ENCODE measurements around the gene CA7. TPM values are rescaled to one million over a fixed set of nuclear protein-coding genes. Genes with fewer than 3 reads are reported as not detected.

CA7 gene
- total RNA-seq, 2 donors from 2014 or later: not detected

GRCh38 chr16:66899310-66899944, 55.2 kb downstream of the CA7 start:
- DNase-seq: no peak
- no peak for ATAC-seq
- Mint-ChIP-seq H3K27me3 (no peaks in the 10 kb centered on the region), H3K4me3 (no peak overlapping the region), H3K27ac (no peak overlapping the region), H3K36me3 (ENCODE audit: low read depth) (no peaks in the 10 kb centered on the region), H3K4me1 (peaks cover 11% of the 10 kb centered on the region)
- H3K9me3 ChIP-seq (ENCODE audit: control insufficient read depth, low read length, poor library complexity, severe bottlenecking): no peaks in the 10 kb centered on the region

DNA sequence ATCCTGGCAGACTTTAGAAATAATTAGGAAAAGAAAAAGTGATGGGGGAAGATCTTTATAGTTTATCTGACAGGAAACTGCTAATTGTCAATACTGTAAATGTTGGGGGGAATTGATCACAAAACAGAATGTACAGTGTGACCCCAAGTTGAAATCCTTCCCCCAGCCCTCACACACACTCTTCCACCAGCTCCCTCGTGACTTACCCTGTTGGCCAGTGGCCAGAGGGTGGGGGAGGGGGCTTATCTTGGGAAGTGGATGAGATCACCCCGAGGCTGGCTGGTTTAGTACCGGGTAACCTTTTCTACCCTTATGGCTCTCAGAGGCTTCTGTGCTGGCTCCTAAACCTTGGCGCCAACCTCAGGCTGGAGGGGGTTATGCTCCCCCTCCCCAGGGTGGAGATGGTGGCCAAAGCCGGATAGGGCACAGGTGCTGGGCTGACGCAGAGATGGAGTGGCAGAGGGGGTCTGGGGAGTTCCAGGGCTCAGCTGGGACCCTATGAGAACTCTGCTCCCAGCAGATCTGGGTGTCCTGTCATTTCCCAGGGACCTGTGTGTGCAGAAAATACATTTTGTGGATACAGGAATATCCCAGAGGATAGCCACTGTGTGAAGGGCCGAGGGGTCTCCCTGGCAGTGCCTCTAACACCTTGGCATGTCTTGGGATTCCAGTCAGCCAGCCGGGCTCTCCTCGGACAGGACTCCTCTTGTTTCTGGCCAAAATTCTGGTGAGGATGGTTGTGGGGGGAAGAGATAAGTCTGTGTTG, 55.9 kb downstream of the CA7 start:
- ATAC-seq (no peak), DNase-seq (no peak)
- Mint-ChIP-seq H3K27ac (no peak overlapping the region), H3K36me3 (ENCODE audit: low read depth) (no peaks in the 10 kb centered on the region), H3K4me1 (peaks cover 7% of the 10 kb centered on the region), H3K4me3 (no peak overlapping the region), H3K27me3 (no peaks in the 10 kb centered on the region)
- H3K9me3 ChIP-seq (ENCODE audit: control insufficient read depth, low read length, poor library complexity, severe bottlenecking): no peaks in the 10 kb centered on the region

DNA sequence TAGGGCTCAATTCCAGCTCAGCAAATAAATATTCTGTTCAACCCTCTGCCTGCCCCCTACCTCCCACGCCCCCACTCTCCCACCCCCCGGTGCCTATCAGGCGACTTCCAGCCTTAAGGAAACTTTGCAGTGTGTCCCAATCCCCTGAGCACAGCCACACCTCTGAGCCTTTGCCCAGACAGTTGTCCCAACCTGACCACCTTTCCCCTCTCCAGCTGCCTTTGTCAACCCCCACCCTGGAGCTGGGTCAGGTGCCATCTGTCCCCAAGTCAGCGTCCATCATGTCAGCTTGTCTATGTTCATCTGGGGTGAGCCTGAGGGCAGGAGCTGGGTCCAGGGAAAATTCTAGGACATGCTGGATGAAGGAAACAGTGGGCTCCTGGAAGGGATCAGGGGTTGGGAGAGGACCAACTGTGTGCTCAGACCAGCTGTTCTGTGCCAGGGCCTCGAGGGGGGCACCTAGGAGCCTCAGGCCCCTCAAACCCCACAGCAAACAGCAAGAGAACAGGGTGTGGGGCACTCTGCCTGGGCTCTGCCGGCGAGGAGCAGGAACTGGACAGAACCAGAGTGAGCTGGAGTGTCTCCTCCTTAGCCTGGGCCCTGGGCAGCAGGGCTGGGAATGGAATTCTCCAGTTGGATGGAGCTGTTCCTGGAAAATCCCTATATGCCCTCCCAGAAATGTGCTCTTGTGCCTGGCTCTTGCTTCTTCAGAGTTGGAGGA, 56.7 kb downstream of the CA7 start:
- DNase-seq: no peak
- Mint-ChIP-seq H3K27me3 (no peaks in the 10 kb centered on the region), H3K27ac (no peak overlapping the region), H3K4me1 (peaks cover 6% of the 10 kb centered on the region), H3K4me3 (no peak overlapping the region), H3K36me3 (ENCODE audit: low read depth) (no peaks in the 10 kb centered on the region)
- no peak for ATAC-seq
- no peaks in the 10 kb centered on the region for H3K9me3 ChIP-seq (ENCODE audit: control insufficient read depth, low read length, poor library complexity, severe bottlenecking)

DNA sequence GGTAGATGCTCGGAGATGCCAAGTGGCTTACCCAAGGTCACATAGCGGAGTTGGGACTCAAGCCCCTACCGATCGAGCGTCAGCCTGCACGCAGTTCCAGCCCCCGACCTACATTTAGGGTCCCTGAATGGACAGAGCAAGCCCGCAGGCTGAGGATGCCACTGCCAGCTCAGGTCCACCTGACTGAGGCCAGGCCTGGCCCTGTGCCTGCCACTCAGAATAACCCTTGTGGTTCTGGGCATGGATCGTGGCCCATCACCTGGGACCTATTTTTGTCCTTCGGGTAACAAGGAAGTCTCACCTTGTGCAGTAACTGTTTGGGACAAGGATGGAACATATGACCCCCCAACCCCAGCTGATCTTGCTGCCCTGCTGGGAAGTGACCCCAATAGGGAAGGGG, 57.4 kb downstream of the CA7 start:
- H3K4me1 Mint-ChIP-seq: peaks cover 12% of the 10 kb centered on the region
- H3K9me3 ChIP-seq (ENCODE audit: control insufficient read depth, low read length, poor library complexity, severe bottlenecking): no peaks in the 10 kb centered on the region
- H3K27ac Mint-ChIP-seq: no peak overlapping the region
- ATAC-seq (no peak), DNase-seq (no peak)
- H3K27me3 Mint-ChIP-seq: no peaks in the 10 kb centered on the region
- no peaks in the 10 kb centered on the region for H3K36me3 Mint-ChIP-seq (ENCODE audit: low read depth)
- H3K4me3 Mint-ChIP-seq: no peak overlapping the region

DNA sequence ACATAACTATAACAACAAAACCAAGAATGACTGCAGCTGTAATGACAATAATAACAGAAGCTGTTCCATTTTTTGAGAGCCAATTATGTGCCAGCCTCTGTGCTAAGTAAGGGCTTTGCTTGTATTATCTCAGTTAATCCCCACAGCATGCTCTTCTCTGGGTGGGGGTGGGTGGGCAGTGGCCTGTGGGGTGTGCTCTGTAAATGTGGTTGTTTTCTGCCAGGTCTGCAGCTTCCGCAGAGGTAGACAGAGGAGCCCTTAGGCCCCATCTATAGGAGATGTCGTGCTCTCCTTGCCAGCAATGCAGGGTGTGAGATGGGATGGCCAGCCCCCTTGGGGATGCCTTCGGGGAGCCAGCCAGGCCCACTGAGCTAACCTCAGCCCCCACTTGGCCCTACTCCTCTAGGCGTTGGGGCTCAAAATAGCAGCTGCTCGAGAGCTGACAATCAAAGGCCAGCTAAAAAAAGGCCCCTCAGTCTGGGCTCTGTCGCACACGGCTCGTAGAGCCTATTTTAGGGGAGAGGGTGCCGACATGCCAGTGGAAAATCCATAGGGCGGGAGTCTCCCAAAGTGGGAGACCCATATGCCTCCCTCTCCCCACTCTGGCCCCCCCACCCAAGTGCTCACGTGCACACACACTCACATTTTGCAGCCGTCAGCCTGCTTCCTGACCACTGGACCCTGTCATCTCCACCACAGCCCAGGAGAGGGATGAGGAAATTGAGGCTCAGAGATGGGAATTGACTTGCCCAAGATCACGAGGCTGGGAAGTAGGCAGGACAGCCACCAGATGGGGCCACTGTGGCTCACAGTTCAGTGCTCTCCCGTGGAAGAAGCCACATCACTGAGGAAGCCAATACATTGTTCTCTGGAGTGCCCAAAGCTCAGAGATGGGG, 58.7 kb downstream of the CA7 start:
- Mint-ChIP-seq H3K27me3 (no peaks in the 10 kb centered on the region), H3K4me3 (no peak overlapping the region), H3K4me1 (peaks cover 10% of the 10 kb centered on the region), H3K36me3 (ENCODE audit: low read depth) (no peaks in the 10 kb centered on the region), H3K27ac (no peak overlapping the region)
- DNase-seq (no peak), ATAC-seq (no peak)
- H3K9me3 ChIP-seq (ENCODE audit: control insufficient read depth, low read length, poor library complexity, severe bottlenecking): no peaks in the 10 kb centered on the region

Other genes starting within 250 kb of the CA7 start
- gene CMTM3, start 239.7 kb upstream of the CA7 start, total RNA-seq: 10 to 100 TPM; 60.5 to 74.6 TPM
- gene CMTM4, start 147.7 kb upstream of the CA7 start, total RNA-seq: 1 to 10 TPM; 1.1 to 1.5 TPM
- 10 to 100 TPM; 77.5 to 97.1 TPM for gene DYNC1LI2, start 92.8 kb upstream of the CA7 start, total RNA-seq
- gene TERB1, start 42.8 kb upstream of the CA7 start, total RNA-seq: under 1 TPM in 1 of 2 donors, not detected in 1; 0.40 TPM
- 10 to 100 TPM; 63.0 to 78.7 TPM for gene NAE1, start 13.4 kb upstream of the CA7 start, total RNA-seq
- gene PDP2, start 36.1 kb downstream of the CA7 start, total RNA-seq: 1 to 10 TPM; 5.8 to 8.9 TPM
- gene CDH16, start 74.5 kb downstream of the CA7 start, total RNA-seq: not detected
- under 1 TPM; 0.52 to 0.67 TPM for gene RRAD, start 81.1 kb downstream of the CA7 start, total RNA-seq
- gene CIAO2B, start 90.0 kb downstream of the CA7 start, total RNA-seq: 10 to 100 TPM; 50.3 to 51.0 TPM
- 10 to 100 TPM; 33.1 to 36.8 TPM for gene CES2, start 91.1 kb downstream of the CA7 start, total RNA-seq
- gene CES3, start 116.9 kb downstream of the CA7 start, total RNA-seq: 1 to 10 TPM in 1 of 2 donors, under 1 TPM in 1; 0.63 to 1.3 TPM
- 10 to 100 TPM; 17.8 to 20.0 TPM for gene CES4A, start 144.2 kb downstream of the CA7 start, total RNA-seq
- gene CBFB, start 184.7 kb downstream of the CA7 start, total RNA-seq: 10 to 100 TPM; 78.5 to 85.4 TPM